VCaP (cell line): Measurements from ENCODE around the gene MYL5.

Experiments
- H3K27ac ChIP-seq: fragments of 450-650 bp; 2 replicates; pipeline ENCODE4 v1.5.1; 2017
- CTCF ChIP-seq: fragments of 450-650 bp; conservative IDR thresholded peaks from 2 replicates; pipeline ENCODE4 v1.5.1; 2017; ENCODE audit warnings: mild to moderate bottlenecking, moderate library complexity

The MYL5 gene

GRCh38 chr4:709348-709747 is 35.0 kb downstream of the MYL5 start:
- no peak for TF ChIP-seq CTCF

GRCh38 chr4:710116-710515 is 35.8 kb downstream of the MYL5 start:
- no peak overlapping the region for H3K27ac ChIP-seq
- no peak for TF ChIP-seq CTCF

More at GRCh38 chr4:709348-709747, 35.0 kb downstream of the MYL5 start:
- H3K27ac ChIP-seq, result no peak overlapping the region

GRCh38 chr4:710916-711315 is 36.6 kb downstream of the MYL5 start:
- TF ChIP-seq CTCF, result no peak
- no peak overlapping the region for H3K27ac ChIP-seq

GRCh38 chr4:712093-712492 is 37.8 kb downstream of the MYL5 start:
- TF ChIP-seq CTCF, result no peak
- H3K27ac ChIP-seq, result no peak overlapping the region

- H3K27ac ChIP-seq, result no peak overlapping the region
- no peak for TF ChIP-seq CTCF
Observed at GRCh38 chr4:712916-713632, 38.7 kb downstream of the MYL5 start.

GRCh38 chr4:714087-714486 is 39.7 kb downstream of the MYL5 start:
- no peak overlapping the region for H3K27ac ChIP-seq
- TF ChIP-seq CTCF, result no peak

- TF ChIP-seq CTCF, result no peak
- H3K27ac ChIP-seq, result no peak overlapping the region
Observed at GRCh38 chr4:717601-718320, 43.4 kb downstream of the MYL5 start.
